Lung (tissue), 12 donors: ENCODE data around the gene TTC19. TPM values are rescaled to one million over a fixed set of nuclear protein-coding genes. Genes with fewer than 3 reads are reported as not detected.

Source experiments
- ATAC-seq: fragments of 200-7000 bp; cut with Tn5 transposase; one replicate; pipeline ENCODE4 v1.9.1; 2020; ENCODE audit warnings: moderate number of reproducible peaks; ENCODE audit not compliant: insufficient read depth, low FRiP score
- DNase-seq, 3 donors: peaks; one replicate each; pipeline ENCODE4 v3.0.0-alpha.2; 2013 to 2017
- H3K27ac ChIP-seq, 2 donors: one replicate each; pipeline ENCODE4 v1.5.1; 2013; ENCODE audit warnings: mild to moderate bottlenecking in 2 of 2, moderate library complexity in 2 of 2, control low read depth in 1 of 2, inconsistent platforms in 1 of 2, low read depth in 1 of 2, low read length in 1 of 2
- H3K27me3 ChIP-seq, 3 donors: one replicate each; pipeline ENCODE4 v1.5.1; 2013; ENCODE audit warnings: low read length in 2 of 3; ENCODE audit not compliant: control insufficient read depth in 3 of 3, insufficient read depth in 3 of 3
- H3K36me3 ChIP-seq, 4 donors: one replicate each; pipeline ENCODE4 v1.5.1; 2013; ENCODE audit warnings: low read length in 4 of 4, mild to moderate bottlenecking in 1 of 4, moderate library complexity in 1 of 4; ENCODE audit not compliant: control insufficient read depth in 4 of 4, insufficient read depth in 4 of 4
- H3K4me1 ChIP-seq, 5 donors: one replicate each; pipeline ENCODE4 v1.5.1; 2013; ENCODE audit warnings: low read length in 5 of 5, mild to moderate bottlenecking in 2 of 5, moderate library complexity in 1 of 5; ENCODE audit not compliant: control insufficient read depth in 5 of 5, insufficient read depth in 5 of 5
- H3K4me3 ChIP-seq: one replicate; pipeline ENCODE4 v1.5.1; 2013; ENCODE audit warnings: mild to moderate bottlenecking, control low read depth, moderate library complexity
- H3K9ac ChIP-seq, 2 donors: one replicate each; pipeline ENCODE4 v1.5.1; 2013; ENCODE audit warnings: low read length in 2 of 2, control low read depth in 1 of 2; ENCODE audit not compliant: insufficient read depth in 1 of 2
- H3K9me3 ChIP-seq, 4 donors: one replicate each; pipeline ENCODE4 v1.5.1; 2013; ENCODE audit warnings: low read length in 3 of 4, mild to moderate bottlenecking in 1 of 4, moderate library complexity in 1 of 4; ENCODE audit not compliant: control insufficient read depth in 4 of 4, insufficient read depth in 3 of 4
- CTCF ChIP-seq: IDR thresholded peaks from 2 replicates; pipeline ENCODE4 v1.5.1; 2012; ENCODE audit warnings: mild to moderate bottlenecking; ENCODE audit errors: control extremely low read depth, extremely low read depth
- WGBS, 2 donors: extraction: QIAGEN DNeasy Blood & Tissue Kit; methylation state at CpG; one replicate each; pipeline ENCODE4 v1.1.7; 2013; 5-methylcytosine and 5-hydroxymethylcytosine counted together
- polyA plus RNA-seq, 2 donors: library from polyadenylated mRNA; stranded (reverse); fragments of 200-250 nt; gene quantifications; one replicate each; pipeline ENCODE4 v1.2.1, GENCODE V29; 2013
- total RNA-seq, 2 donors: library from RNA; depleted of rRNA in 1 of 2; stranded (reverse); fragments of >200 nt in 1 of 2; gene quantifications; one replicate each; pipeline ENCODE4 v1.2.1, GENCODE V29; 2014 to 2021
- donor health status: control.
- donor health status: control.
- donor health status: Bipolar disorder and iron deficiency.
- donor health status: healthy.
- donor health status: DM: yes; HTN: yes; CAD: no.

TTC19 gene
- total and polyA plus RNA-seq, 4 donors: 19.1 to 80.1 (median 35.3) TPM

GRCh38 chr17:15971098-15971678 lies 28.4 kb upstream of the TTC19 start:
- no peak for DNase-seq

GRCh38 chr17:15971882-15972281 lies 27.7 kb upstream of the TTC19 start:
- no peaks in the 10 kb centered on the region for H3K27me3 ChIP-seq
- H3K36me3 ChIP-seq: peaks cover 5 to 9% (median 7%) of the 10 kb centered on the region in 4 donors
- TF ChIP-seq CTCF: no peak
- DNase-seq (no peak), ATAC-seq (no peak)
- H3K4me3 ChIP-seq: no peak overlapping the region
- H3K9me3 ChIP-seq: no peaks in the 10 kb centered on the region
- 96 to 97% methylated on average over 5 of the region's 5 CpGs for WGBS, 2 donors
- H3K27ac ChIP-seq: no peak overlapping the region
- peaks cover 0 to 7% (median 2%) of the 10 kb centered on the region in 5 donors for H3K4me1 ChIP-seq
- no peak overlapping the region for H3K9ac ChIP-seq

More at GRCh38 chr17:15971098-15971678, 28.4 kb upstream of the TTC19 start:
- ATAC-seq: no peak
- TF ChIP-seq CTCF: no peak
- no peak overlapping the region for H3K9ac ChIP-seq
- H3K4me1 ChIP-seq: peaks cover 0 to 9% (median 6%) of the 10 kb centered on the region in 5 donors
- no peak overlapping the region for H3K4me3 ChIP-seq
- H3K27ac ChIP-seq: no peak overlapping the region
- peaks cover 0 to 9% (median 4%) of the 10 kb centered on the region in 4 donors for H3K36me3 ChIP-seq
- no peaks in the 10 kb centered on the region for H3K9me3 ChIP-seq
- no peaks in the 10 kb centered on the region for H3K27me3 ChIP-seq
- WGBS, 2 donors: 76 to 81% methylated on average over 5 of the region's 5 CpGs

GRCh38 chr17:15972497-15972951 lies 27.1 kb upstream of the TTC19 start:
- Histone ChIP-seq H3K9me3 (no peaks in the 10 kb centered on the region), H3K9ac (no peak overlapping the region), H3K36me3 (peaks cover 6 to 11% (median 9%) of the 10 kb centered on the region in 4 donors), H3K27ac (no peak overlapping the region), H3K4me1 (peaks cover 0 to 3% (median 0%) of the 10 kb centered on the region in 5 donors), H3K27me3 (no peaks in the 10 kb centered on the region), H3K4me3 (no peak overlapping the region)
- DNase-seq: no peak
- no peak for TF ChIP-seq CTCF
- ATAC-seq: no peak
- 78 to 84% methylated on average over 4 of the region's 4 CpGs for WGBS, 2 donors

- no peak overlapping the region for H3K9ac ChIP-seq
- DNase-seq (no peak), ATAC-seq (no peak)
- peaks cover 9 to 16% (median 11%) of the 10 kb centered on the region in 4 donors for H3K36me3 ChIP-seq
- TF ChIP-seq CTCF: no peak
- no peaks in the 10 kb centered on the region for H3K9me3 ChIP-seq
- H3K27ac ChIP-seq: peak overlapping the region in 1 of 2 donors; percentile 52
- H3K4me3 ChIP-seq: no peak overlapping the region
- peaks cover 0 to 3% (median 0%) of the 10 kb centered on the region in 5 donors for H3K4me1 ChIP-seq
- no peaks in the 10 kb centered on the region for H3K27me3 ChIP-seq
Observed at GRCh38 chr17:15973016-15973415, 26.6 kb upstream of the TTC19 start.
